Gastroesophageal sphincter (tissue), 3 donors: ENCODE data around the gene SSBP4.

Experiments used
- CTCF ChIP-seq, 4 experiments: fragments of 200-600 bp in 2 of 4; fragments of 450-650 bp in 2 of 4; sonication (generic) in 1 of 4; IDR thresholded peaks; one replicate each; pipeline ENCODE4 v1.5.1; 2017 to 2019; ENCODE audit warnings: antibody characterized with exemption in 4 of 4, mild to moderate bottlenecking in 2 of 4, moderate library complexity in 2 of 4
- EP300 ChIP-seq: sonication (generic); formaldehyde crosslinking; IDR thresholded peaks from one replicate; pipeline ENCODE4 v1.6.1; 2017; ENCODE audit warnings: antibody characterized with exemption, mild to moderate bottlenecking
- POLR2A ChIP-seq, 2 donors: fragments of 450-650 bp; IDR thresholded peaks; one replicate each; pipeline ENCODE4 v1.6.1; 2017; ENCODE audit warnings: antibody characterized with exemption in 2 of 2, mild to moderate bottlenecking in 2 of 2, moderate library complexity in 1 of 2
- POLR2AphosphoS5 ChIP-seq: sonication (generic); formaldehyde crosslinking; IDR thresholded peaks from one replicate; pipeline ENCODE4 v1.6.1; 2017; ENCODE audit warnings: antibody characterized with exemption

- TF ChIP-seq POLR2A (IDR thresholded peaks at IDR 0.05) (no peak), CTCF (IDR thresholded peaks at IDR 0.05) (no peak), EP300 (no peak), POLR2AphosphoS5 (no peak)
Measured at GRCh38 chr19:18384775-18385174, 34.4 kb upstream of the SSBP4 start.
